ENCODE measurements around the gene AMN1. TPM values are rescaled to one million over a fixed set of nuclear protein-coding genes. Genes with fewer than 3 reads are reported as not detected.
"Not testable (repeated sequence)": the region's sequence is repeated elsewhere in the genome, so short reads cannot be mapped to it uniquely, and the experiment has no call there.

The AMN1 gene
- polyA plus RNA-seq, 1 donor: 10.7 TPM

GRCh38 chr12:31736472-31736871, 7.7 kb upstream of the AMN1 start:
- H3K27ac ChIP-seq (ENCODE audit: low read length): no peak overlapping the region
- peaks cover 2% of the 10 kb centered on the region for H3K9me3 ChIP-seq (ENCODE audit: control insufficient read depth, low read depth, low read length)
- peaks cover 4% of the 10 kb centered on the region for H3K4me1 ChIP-seq (ENCODE audit: control insufficient read depth, insufficient read depth, low read length)
- H3K36me3 ChIP-seq (ENCODE audit: control insufficient read depth, insufficient read depth, low read length): no peaks in the 10 kb centered on the region
- H3K27me3 ChIP-seq (ENCODE audit: control insufficient read depth, insufficient read depth, low read length): no peaks in the 10 kb centered on the region
- H3K4me3 ChIP-seq (ENCODE audit: low read length): no peak overlapping the region
- no peak for DNase-seq

GRCh38 chr12:31733549-31734432, 5.0 kb upstream of the AMN1 start:
- not testable (repeated sequence) for H3K4me3 ChIP-seq (ENCODE audit: low read length); DNase-seq
- WGBS (ENCODE audit: insufficient coverage, low lambda C conversion rate): 93% methylated on average over 3 of the region's 15 CpGs

GRCh38 chr12:31732926-31733548, 4.2 kb upstream of the AMN1 start:
- Histone ChIP-seq H3K9me3 (ENCODE audit: control insufficient read depth, low read depth, low read length) (peaks cover 10% of the 10 kb centered on the region), H3K4me3 (ENCODE audit: low read length) (no peak overlapping the region), H3K4me1 (ENCODE audit: control insufficient read depth, insufficient read depth, low read length) (peaks cover 10% of the 10 kb centered on the region), H3K27ac (ENCODE audit: low read length) (peak overlapping the region; percentile 65), H3K27me3 (ENCODE audit: control insufficient read depth, insufficient read depth, low read length) (no peaks in the 10 kb centered on the region), H3K36me3 (ENCODE audit: control insufficient read depth, insufficient read depth, low read length) (no peaks in the 10 kb centered on the region)
- no CpG with 5 or more reads among the region's 5 CpGs for WGBS (ENCODE audit: insufficient coverage, low lambda C conversion rate)
- DNase-seq: peak; percentile 70 to 85

More at GRCh38 chr12:31733549-31734432, 5.0 kb upstream of the AMN1 start:
- not testable (repeated sequence) for H3K27me3 ChIP-seq (ENCODE audit: control insufficient read depth, insufficient read depth, low read length); H3K4me1 ChIP-seq (ENCODE audit: control insufficient read depth, insufficient read depth, low read length); H3K27ac ChIP-seq (ENCODE audit: low read length); H3K36me3 ChIP-seq (ENCODE audit: control insufficient read depth, insufficient read depth, low read length)
- H3K9me3 ChIP-seq (ENCODE audit: control insufficient read depth, low read depth, low read length): peaks cover 10% of the 10 kb centered on the region

DNA sequence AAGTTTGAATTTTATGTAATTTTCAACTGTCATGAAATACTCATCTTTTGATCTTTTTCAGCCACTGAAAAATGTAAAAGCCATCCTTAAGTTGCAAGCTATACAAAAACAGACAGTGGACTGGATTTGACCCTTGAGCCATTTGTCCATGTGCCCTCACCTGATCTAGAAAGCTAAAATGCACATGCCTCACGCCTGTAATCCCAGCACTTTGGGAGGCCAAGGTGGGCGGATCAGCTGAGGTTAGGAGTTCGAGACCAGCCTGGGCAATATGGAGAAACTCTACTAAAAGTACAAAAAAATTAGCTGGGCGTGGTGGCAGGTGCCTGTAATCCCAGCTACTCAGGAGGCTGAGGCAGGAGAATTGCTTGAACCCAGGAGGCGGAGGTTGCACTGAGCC, 2.4 kb upstream of the AMN1 start:
- not testable (repeated sequence) for H3K27me3 ChIP-seq (ENCODE audit: control insufficient read depth, insufficient read depth, low read length)
- peaks cover 12% of the 10 kb centered on the region for H3K4me1 ChIP-seq (ENCODE audit: control insufficient read depth, insufficient read depth, low read length)
- no CpG with 5 or more reads among the region's 5 CpGs for WGBS (ENCODE audit: insufficient coverage, low lambda C conversion rate)

GRCh38 chr12:31729705-31730104, 884 bp upstream of the AMN1 start:
- no CpG with 5 or more reads among the region's 4 CpGs for WGBS (ENCODE audit: insufficient coverage, low lambda C conversion rate)
- H3K4me1 ChIP-seq (ENCODE audit: control insufficient read depth, insufficient read depth, low read length): peaks cover 12% of the 10 kb centered on the region
- peak overlapping the region; percentile 69 for H3K4me3 ChIP-seq (ENCODE audit: low read length)
- H3K9me3 ChIP-seq (ENCODE audit: control insufficient read depth, low read depth, low read length): peaks cover 10% of the 10 kb centered on the region
- peak overlapping the region; percentile 99 for H3K27ac ChIP-seq (ENCODE audit: low read length)
- no peaks in the 10 kb centered on the region for H3K36me3 ChIP-seq (ENCODE audit: control insufficient read depth, insufficient read depth, low read length)
- no peaks in the 10 kb centered on the region for H3K27me3 ChIP-seq (ENCODE audit: control insufficient read depth, insufficient read depth, low read length)
- DNase-seq: peak in 1 of 2 donors; percentile 22

More for the DNA sequence above, 2.4 kb upstream of the AMN1 start:
- not testable (repeated sequence) for H3K36me3 ChIP-seq (ENCODE audit: control insufficient read depth, insufficient read depth, low read length); H3K4me3 ChIP-seq (ENCODE audit: low read length); H3K27ac ChIP-seq (ENCODE audit: low read length); DNase-seq
- peaks cover 10% of the 10 kb centered on the region for H3K9me3 ChIP-seq (ENCODE audit: control insufficient read depth, low read depth, low read length)

- Histone ChIP-seq H3K27ac (ENCODE audit: low read length) (peak overlapping the region; percentile 99), H3K27me3 (ENCODE audit: control insufficient read depth, insufficient read depth, low read length) (no peaks in the 10 kb centered on the region), H3K4me1 (ENCODE audit: control insufficient read depth, insufficient read depth, low read length) (peaks cover 12% of the 10 kb centered on the region), H3K36me3 (ENCODE audit: control insufficient read depth, insufficient read depth, low read length) (no peaks in the 10 kb centered on the region), H3K9me3 (ENCODE audit: control insufficient read depth, low read depth, low read length) (peaks cover 10% of the 10 kb centered on the region), H3K4me3 (ENCODE audit: low read length) (peak overlapping the region; percentile 81)
- no CpG with 5 or more reads among the region's 22 CpGs for WGBS (ENCODE audit: insufficient coverage, low lambda C conversion rate)
- no peak for DNase-seq
Observed at GRCh38 chr12:31728289-31728916, 418 bp downstream of the AMN1 start.

- H3K4me1 ChIP-seq (ENCODE audit: control insufficient read depth, insufficient read depth, low read length): peaks cover 8% of the 10 kb centered on the region
- WGBS (ENCODE audit: insufficient coverage, low lambda C conversion rate): 100% methylated on average over 2 of the region's 2 CpGs
Observed at GRCh38 chr12:31727192-31727591, 1.6 kb downstream of the AMN1 start.

DNA sequence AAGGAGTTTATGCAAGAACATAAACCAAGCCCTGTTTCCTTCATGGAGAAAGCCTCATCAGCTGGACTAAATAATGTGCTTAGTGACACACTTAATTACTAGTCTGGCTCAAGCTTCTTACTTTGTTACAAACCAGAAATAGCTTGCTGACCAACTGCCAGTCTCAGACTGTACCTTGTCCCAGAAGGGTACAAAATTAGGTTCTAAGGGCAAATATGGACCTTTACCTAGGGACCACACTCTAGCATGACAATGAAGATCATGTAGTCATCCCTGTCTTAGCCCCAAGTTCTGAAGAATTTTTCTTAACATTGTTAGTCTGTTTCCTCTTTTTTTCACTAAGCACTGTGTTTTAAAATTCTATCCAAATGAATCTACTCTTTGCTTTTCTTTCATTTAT, 2.2 kb downstream of the AMN1 start:
- peaks cover 8% of the 10 kb centered on the region for H3K4me1 ChIP-seq (ENCODE audit: control insufficient read depth, insufficient read depth, low read length)
- H3K4me3 ChIP-seq (ENCODE audit: low read length): no peak overlapping the region
- H3K36me3 ChIP-seq (ENCODE audit: control insufficient read depth, insufficient read depth, low read length): no peaks in the 10 kb centered on the region
- no peaks in the 10 kb centered on the region for H3K27me3 ChIP-seq (ENCODE audit: control insufficient read depth, insufficient read depth, low read length)
- H3K9me3 ChIP-seq (ENCODE audit: control insufficient read depth, low read depth, low read length): peaks cover 9% of the 10 kb centered on the region
- DNase-seq: no peak
- no peak overlapping the region for H3K27ac ChIP-seq (ENCODE audit: low read length)

More at GRCh38 chr12:31727192-31727591, 1.6 kb downstream of the AMN1 start:
- no peak for DNase-seq
- no peaks in the 10 kb centered on the region for H3K36me3 ChIP-seq (ENCODE audit: control insufficient read depth, insufficient read depth, low read length)
- no peak overlapping the region for H3K27ac ChIP-seq (ENCODE audit: low read length)
- H3K4me3 ChIP-seq (ENCODE audit: low read length): no peak overlapping the region
- H3K9me3 ChIP-seq (ENCODE audit: control insufficient read depth, low read depth, low read length): peaks cover 10% of the 10 kb centered on the region
- H3K27me3 ChIP-seq (ENCODE audit: control insufficient read depth, insufficient read depth, low read length): no peaks in the 10 kb centered on the region

DNA sequence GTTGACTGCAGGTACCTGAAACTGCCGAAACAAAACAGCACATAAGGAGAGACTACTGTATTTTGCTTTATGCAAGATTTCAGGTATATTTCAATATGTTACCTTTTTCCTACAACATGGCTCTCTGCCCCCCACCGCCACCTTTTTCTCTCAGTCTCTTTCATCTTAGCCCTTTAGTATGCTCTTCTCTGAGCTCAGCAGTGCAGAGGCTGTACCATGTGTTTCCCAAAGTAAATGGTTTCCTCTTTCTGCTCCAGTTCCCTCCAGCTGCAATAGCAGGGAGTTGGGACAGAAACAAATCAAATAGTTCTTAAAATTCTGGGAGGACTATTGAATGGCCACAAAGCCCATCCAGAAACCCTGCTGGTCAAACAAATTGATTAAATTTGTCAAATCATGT, 4.3 kb downstream of the AMN1 start:
- Histone ChIP-seq H3K27me3 (ENCODE audit: control insufficient read depth, insufficient read depth, low read length) (no peaks in the 10 kb centered on the region), H3K36me3 (ENCODE audit: control insufficient read depth, insufficient read depth, low read length) (no peaks in the 10 kb centered on the region), H3K27ac (ENCODE audit: low read length) (no peak overlapping the region), H3K4me3 (ENCODE audit: low read length) (no peak overlapping the region), H3K9me3 (ENCODE audit: control insufficient read depth, low read depth, low read length) (no peaks in the 10 kb centered on the region), H3K4me1 (ENCODE audit: control insufficient read depth, insufficient read depth, low read length) (peaks cover 2% of the 10 kb centered on the region)
- WGBS (ENCODE audit: insufficient coverage, low lambda C conversion rate): 85% methylated on average over 2 of the region's 2 CpGs
- no peak for DNase-seq

- Histone ChIP-seq H3K27ac (ENCODE audit: low read length) (no peak overlapping the region), H3K9me3 (ENCODE audit: control insufficient read depth, low read depth, low read length) (peaks cover 5% of the 10 kb centered on the region), H3K4me1 (ENCODE audit: control insufficient read depth, insufficient read depth, low read length) (no peaks in the 10 kb centered on the region), H3K36me3 (ENCODE audit: control insufficient read depth, insufficient read depth, low read length) (peaks cover 2% of the 10 kb centered on the region), H3K27me3 (ENCODE audit: control insufficient read depth, insufficient read depth, low read length) (no peaks in the 10 kb centered on the region), H3K4me3 (ENCODE audit: low read length) (no peak overlapping the region)
- DNase-seq: no peak
- no CpG with 5 or more reads among the region's 2 CpGs for WGBS (ENCODE audit: insufficient coverage, low lambda C conversion rate)
Observed at GRCh38 chr12:31722580-31722979, 6.2 kb downstream of the AMN1 start.

Measured in large intestine (tissue), 3 donors.